Measurements from ENCODE around the gene LGALS4. TPM values are rescaled to one million over a fixed set of nuclear protein-coding genes. Genes with fewer than 3 reads are reported as not detected.
"Not testable (repeated sequence)": the region's sequence is repeated elsewhere in the genome, so short reads cannot be mapped to it uniquely, and the experiment has no call there.

LGALS4 gene
- total and polyA plus RNA-seq, 4 experiments from 2014 or later = 4.7 to 6.1 TPM; not detected in 2

DNA sequence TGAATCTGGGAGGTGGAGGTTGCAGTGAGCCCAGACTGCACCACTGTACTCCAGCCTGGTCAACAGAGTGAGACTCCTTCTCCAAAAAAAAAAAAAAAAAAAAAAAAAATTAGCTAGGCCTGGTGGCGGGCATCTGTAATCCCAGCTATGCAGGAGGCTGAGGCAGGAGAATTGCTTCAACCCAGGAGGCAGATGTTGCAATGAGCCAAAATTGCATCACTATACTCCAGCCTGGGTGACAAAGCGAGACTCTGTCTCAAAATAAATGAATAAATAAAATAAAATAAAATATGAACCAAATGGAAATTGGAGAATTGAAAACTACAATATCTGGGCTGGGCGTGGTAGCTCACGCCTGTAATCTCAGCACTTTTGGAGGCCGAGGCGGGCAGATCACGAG, 16.5 kb upstream of the LGALS4 start:
- CTCF ChIA-PET (ENCODE audit: partially characterized antibody) = interaction anchor here (0.9 to 1.0 kb wide), 2 partner anchors 35 to 49 kb away, joined by 3 read pairs; partner anchors contain the start of gene RINL
- not testable (repeated sequence) for H3K27ac Mint-ChIP-seq

GRCh38 chr19:38826856-38827551, 14.3 kb upstream of the LGALS4 start:
- Histone ChIP-seq H3K4me1 (ENCODE audit: insufficient read depth, low read length) (peaks cover 16% of the 10 kb centered on the region), H3K36me3 (ENCODE audit: insufficient read depth, low read length) (peaks cover 19% of the 10 kb centered on the region), H3K27me3 (ENCODE audit: insufficient read depth, low read length) (no peaks in the 10 kb centered on the region), H3K27ac (ENCODE audit: low read depth, low read length) (no peak overlapping the region), H3K9me3 (ENCODE audit: control insufficient read depth in 1 of 2, low read length in 2 of 2) (no peaks in the 10 kb centered on the region), H3K4me3 (ENCODE audit: low read length in 2 of 2) (no peak overlapping the region)
- Mint-ChIP-seq H3K36me3 (peaks cover 49 to 73% of the 10 kb centered on the region in 2 donors), H3K4me3 (no peak overlapping the region), H3K27ac (peak overlapping the region in 2 of 7 donors; percentile 6 to 13), H3K27me3 (no peaks in the 10 kb centered on the region), H3K9me3 (no peaks in the 10 kb centered on the region), H3K4me1 (peaks cover 24 to 66% (median 45%) of the 10 kb centered on the region in 4 donors)
- ChIA-PET POLR2A (ENCODE audit: partially characterized antibody) (no interaction called here), CTCF (ENCODE audit: partially characterized antibody) (interaction anchor here (0.6 to 1.2 kb wide), 2 partner anchors 15 to 73 kb away, joined by 3 read pairs; partner anchors contain the start of genes NFKBIB and SIRT2)
- no peak for DNase-seq
- intact Hi-C loops (cut with micrococcal nuclease) = no loop called here

More for the DNA sequence above, 16.5 kb upstream of the LGALS4 start:
- H3K4me3 ChIP-seq (ENCODE audit: low read length in 2 of 2); H3K27me3 ChIP-seq (ENCODE audit: insufficient read depth, low read length); H3K27ac ChIP-seq (ENCODE audit: low read depth, low read length); DNase-seq; H3K9me3 ChIP-seq (ENCODE audit: control insufficient read depth in 1 of 2, low read length in 2 of 2); intact Hi-C loops (cut with micrococcal nuclease); H3K9me3 Mint-ChIP-seq; H3K27me3 Mint-ChIP-seq: not testable (repeated sequence)
- POLR2A ChIA-PET (ENCODE audit: partially characterized antibody) = interaction anchor here (0.6 to 7.8 kb wide), 3 partner anchors 21 to 101 kb away, joined by 3 to 130 read pairs (median 4); partner anchors contain the start of genes HNRNPL, MRPS12 and SARS2
- H3K36me3 ChIP-seq (ENCODE audit: insufficient read depth, low read length) = peaks cover 14% of the 10 kb centered on the region
- Mint-ChIP-seq H3K4me3 (peak overlapping the region in 1 of 8 donors; percentile 58), H3K36me3 (peaks cover 30 to 51% of the 10 kb centered on the region in 2 donors), H3K4me1 (peaks cover 19 to 63% (median 38%) of the 10 kb centered on the region in 4 donors)
- peaks cover 22% of the 10 kb centered on the region for H3K4me1 ChIP-seq (ENCODE audit: insufficient read depth, low read length)

GRCh38 chr19:38825936-38826335, 13.2 kb upstream of the LGALS4 start:
- H3K9me3 Mint-ChIP-seq; intact Hi-C loops (cut with micrococcal nuclease); H3K4me3 ChIP-seq (ENCODE audit: low read length in 2 of 2); H3K9me3 ChIP-seq (ENCODE audit: control insufficient read depth in 1 of 2, low read length in 2 of 2); H3K4me3 Mint-ChIP-seq; H3K27ac ChIP-seq (ENCODE audit: low read depth, low read length); H3K27ac Mint-ChIP-seq; DNase-seq; H3K27me3 ChIP-seq (ENCODE audit: insufficient read depth, low read length); H3K27me3 Mint-ChIP-seq: not testable (repeated sequence)
- peaks cover 19% of the 10 kb centered on the region for H3K36me3 ChIP-seq (ENCODE audit: insufficient read depth, low read length)
- peaks cover 51 to 67% of the 10 kb centered on the region in 2 donors for H3K36me3 Mint-ChIP-seq
- CTCF ChIA-PET (ENCODE audit: partially characterized antibody) = interaction anchor here (1.1 kb wide), 1 partner anchor 61 kb away, joined by 5 read pairs; no protein-coding TSS in a partner anchor
- peaks cover 20 to 56% (median 38%) of the 10 kb centered on the region in 4 donors for H3K4me1 Mint-ChIP-seq
- peaks cover 10% of the 10 kb centered on the region for H3K4me1 ChIP-seq (ENCODE audit: insufficient read depth, low read length)
- POLR2A ChIA-PET (ENCODE audit: partially characterized antibody) = interaction anchor here (0.8 kb wide), 1 partner anchor 9 kb away, joined by 3 read pairs; no protein-coding TSS in a partner anchor

- peaks cover 26% of the 10 kb centered on the region for H3K36me3 ChIP-seq (ENCODE audit: insufficient read depth, low read length)
- ChIA-PET CTCF (ENCODE audit: partially characterized antibody) (interaction anchor here (1.0 kb wide), 1 partner anchor 44 kb away, joined by 3 read pairs; no protein-coding TSS in a partner anchor), POLR2A (ENCODE audit: partially characterized antibody) (interaction anchor here (1.4 to 2.5 kb wide), 2 partner anchors 11 to 15 kb away, joined by 3 to 6 read pairs; partner anchors contain the start of gene ECH1)
- H3K4me3 Mint-ChIP-seq; H3K27me3 ChIP-seq (ENCODE audit: insufficient read depth, low read length); H3K4me3 ChIP-seq (ENCODE audit: low read length in 2 of 2); H3K27me3 Mint-ChIP-seq; intact Hi-C loops (cut with micrococcal nuclease); H3K9me3 Mint-ChIP-seq; H3K4me1 ChIP-seq (ENCODE audit: insufficient read depth, low read length); DNase-seq; H3K9me3 ChIP-seq (ENCODE audit: control insufficient read depth in 1 of 2, low read length in 2 of 2); H3K27ac ChIP-seq (ENCODE audit: low read depth, low read length): not testable (repeated sequence)
- peaks cover 9 to 40% (median 18%) of the 10 kb centered on the region in 4 donors for H3K4me1 Mint-ChIP-seq
- peak overlapping the region in 1 of 7 donors; percentile 29 for H3K27ac Mint-ChIP-seq
- peaks cover 41 to 73% of the 10 kb centered on the region in 2 donors for H3K36me3 Mint-ChIP-seq
Observed at GRCh38 chr19:38821230-38821825, 8.6 kb upstream of the LGALS4 start.

DNA sequence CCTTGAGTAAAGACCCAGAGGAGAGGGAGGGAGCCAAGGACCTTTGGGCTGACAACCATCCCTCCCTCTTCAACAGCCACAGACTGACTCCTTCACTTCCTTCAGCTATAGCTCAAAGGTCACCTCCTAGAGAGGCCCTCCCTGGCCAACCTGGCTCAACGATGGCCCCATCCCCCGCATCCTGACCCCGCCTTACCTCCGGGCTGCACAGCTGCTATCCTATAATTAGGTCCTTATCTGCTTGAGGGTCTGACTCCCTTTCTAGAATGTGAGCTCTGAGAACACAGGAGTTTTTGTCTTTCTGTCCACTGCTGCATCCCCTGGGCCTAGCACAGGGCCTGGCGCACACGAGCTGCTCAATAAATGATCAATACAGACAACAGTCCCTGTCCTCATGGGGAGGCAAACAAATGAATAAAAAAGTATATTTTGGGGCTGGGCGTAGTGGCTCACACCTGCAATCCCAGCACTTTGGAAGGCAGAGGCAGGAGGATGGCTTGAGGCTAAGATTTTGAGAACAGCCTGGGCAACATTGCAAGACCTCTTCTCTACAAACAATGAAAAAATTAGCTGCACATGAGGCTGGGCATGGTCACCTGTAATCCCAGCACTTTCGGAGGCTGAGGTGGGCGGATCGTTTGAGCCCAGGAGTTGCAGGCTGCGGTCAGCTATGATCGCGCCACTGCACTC, 6.6 kb upstream of the LGALS4 start:
- Histone ChIP-seq H3K36me3 (ENCODE audit: insufficient read depth, low read length) (peaks cover 38% of the 10 kb centered on the region), H3K27ac (ENCODE audit: low read depth, low read length) (no peak overlapping the region), H3K4me3 (ENCODE audit: low read length in 2 of 2) (no peak overlapping the region), H3K4me1 (ENCODE audit: insufficient read depth, low read length) (no peaks in the 10 kb centered on the region), H3K9me3 (ENCODE audit: control insufficient read depth in 1 of 2, low read length in 2 of 2) (no peaks in the 10 kb centered on the region), H3K27me3 (ENCODE audit: insufficient read depth, low read length) (no peaks in the 10 kb centered on the region)
- Mint-ChIP-seq H3K4me3 (no peak overlapping the region), H3K27me3 (no peaks in the 10 kb centered on the region), H3K4me1 (peaks cover 8 to 29% (median 10%) of the 10 kb centered on the region in 4 donors), H3K27ac (peak overlapping the region in 2 of 7 donors; percentile 4 to 63), H3K9me3 (no peaks in the 10 kb centered on the region), H3K36me3 (peaks cover 42 to 67% of the 10 kb centered on the region in 2 donors)
- ChIA-PET POLR2A (ENCODE audit: partially characterized antibody) (interaction anchor here (1.2 kb wide), 1 partner anchor 49 kb away, joined by 3 read pairs; no protein-coding TSS in a partner anchor), CTCF (ENCODE audit: partially characterized antibody) (no interaction called here)
- intact Hi-C loops (cut with micrococcal nuclease) = no loop called here
- no peak for DNase-seq

- Histone ChIP-seq H3K36me3 (ENCODE audit: insufficient read depth, low read length) (peaks cover 33% of the 10 kb centered on the region), H3K27ac (ENCODE audit: low read depth, low read length) (no peak overlapping the region), H3K4me3 (ENCODE audit: low read length in 2 of 2) (no peak overlapping the region), H3K27me3 (ENCODE audit: insufficient read depth, low read length) (no peaks in the 10 kb centered on the region), H3K9me3 (ENCODE audit: control insufficient read depth in 1 of 2, low read length in 2 of 2) (no peaks in the 10 kb centered on the region), H3K4me1 (ENCODE audit: insufficient read depth, low read length) (no peaks in the 10 kb centered on the region)
- intact Hi-C loops (cut with micrococcal nuclease) = no loop called here
- Mint-ChIP-seq H3K27ac (no peak overlapping the region), H3K9me3 (no peaks in the 10 kb centered on the region), H3K4me1 (peaks cover 0 to 11% (median 3%) of the 10 kb centered on the region in 4 donors), H3K36me3 (peaks cover 22 to 45% of the 10 kb centered on the region in 2 donors), H3K4me3 (no peak overlapping the region), H3K27me3 (no peaks in the 10 kb centered on the region)
- ChIA-PET CTCF (ENCODE audit: partially characterized antibody) (no interaction called here), POLR2A (ENCODE audit: partially characterized antibody) (interaction anchor here (0.8 kb wide), 1 partner anchor 9 kb away, joined by 3 read pairs; no protein-coding TSS in a partner anchor)
- no peak for DNase-seq
Observed at GRCh38 chr19:38817081-38817480, 4.3 kb upstream of the LGALS4 start.

Measured in CD4-positive, alpha-beta memory T cell (primary cell).